ENCODE data around the gene CFAP65.
A peak's percentile ranks its signal among the peaks of the same experiment; 100 is the strongest.

DNA sequence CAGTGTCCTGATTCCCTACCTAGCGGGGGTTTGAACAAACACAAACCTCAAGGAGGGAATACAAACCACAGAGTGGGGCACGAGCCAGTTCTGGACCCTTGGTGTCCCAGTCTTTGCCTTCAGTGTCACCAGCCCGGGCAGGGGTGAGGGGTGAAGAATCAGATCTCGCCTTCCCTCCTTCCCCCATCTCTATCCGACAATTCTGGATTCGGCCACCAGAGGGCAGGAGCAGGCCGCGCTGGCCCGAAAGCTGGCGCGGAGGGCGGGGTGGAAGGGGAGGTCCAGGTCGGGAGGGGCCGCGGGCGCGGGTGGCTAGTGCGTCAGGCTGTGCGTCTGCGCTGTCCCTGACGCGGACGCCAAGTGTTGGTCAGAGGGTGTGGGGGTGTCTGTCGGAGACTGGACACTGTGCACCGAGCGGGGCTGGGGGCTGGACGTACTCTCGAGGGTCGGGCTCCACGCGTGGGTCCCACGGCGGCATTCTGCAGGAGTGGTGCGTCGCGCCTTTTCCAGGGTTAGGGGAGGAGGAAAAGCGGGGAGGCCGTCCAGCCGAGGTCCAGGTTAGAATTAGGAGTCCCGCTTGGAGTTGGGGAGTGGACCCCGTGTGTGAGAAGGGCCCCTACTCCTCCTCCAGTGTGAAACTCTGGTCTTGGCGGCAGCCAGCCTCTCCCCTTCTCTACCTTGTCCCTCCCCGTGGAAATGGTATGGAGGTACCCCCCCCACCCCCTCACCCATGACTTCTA is 45.2 kb downstream of the CFAP65 start:
- TF ChIP-seq, protein P1, sequence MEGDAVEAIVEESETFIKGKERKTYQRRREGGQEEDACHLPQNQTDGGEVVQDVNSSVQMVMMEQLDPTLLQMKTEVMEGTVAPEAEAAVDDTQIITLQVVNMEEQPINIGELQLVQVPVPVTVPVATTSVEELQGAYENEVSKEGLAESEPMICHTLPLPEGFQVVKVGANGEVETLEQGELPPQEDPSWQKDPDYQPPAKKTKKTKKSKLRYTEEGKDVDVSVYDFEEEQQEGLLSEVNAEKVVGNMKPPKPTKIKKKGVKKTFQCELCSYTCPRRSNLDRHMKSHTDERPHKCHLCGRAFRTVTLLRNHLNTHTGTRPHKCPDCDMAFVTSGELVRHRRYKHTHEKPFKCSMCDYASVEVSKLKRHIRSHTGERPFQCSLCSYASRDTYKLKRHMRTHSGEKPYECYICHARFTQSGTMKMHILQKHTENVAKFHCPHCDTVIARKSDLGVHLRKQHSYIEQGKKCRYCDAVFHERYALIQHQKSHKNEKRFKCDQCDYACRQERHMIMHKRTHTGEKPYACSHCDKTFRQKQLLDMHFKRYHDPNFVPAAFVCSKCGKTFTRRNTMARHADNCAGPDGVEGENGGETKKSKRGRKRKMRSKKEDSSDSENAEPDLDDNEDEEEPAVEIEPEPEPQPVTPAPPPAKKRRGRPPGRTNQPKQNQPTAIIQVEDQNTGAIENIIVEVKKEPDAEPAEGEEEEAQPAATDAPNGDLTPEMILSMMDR (IDR thresholded peaks at IDR 0.05), result peak; percentile 67 to 79 (median 74)
- no peak for TF ChIP-seq POLR2A (IDR thresholded peaks at IDR 0.05)

All from vagina (tissue), 2 donors.